ENCODE data around the gene S1PR2. TPM values are rescaled to one million over a fixed set of nuclear protein-coding genes. Genes with fewer than 3 reads are reported as not detected.
"Not testable (repeated sequence)": the region's sequence is repeated elsewhere in the genome, so short reads cannot be mapped to it uniquely, and the experiment has no call there.

S1PR2 gene
- total RNA-seq, 1 donor from 2014 or later, result 13.3 TPM

- no peak for DNase-seq (ENCODE audit: low spot score)
Observed at GRCh38 chr19:10224337-10224736, 6.8 kb downstream of the S1PR2 start.

GRCh38 chr19:10223488-10224213 is 7.5 kb downstream of the S1PR2 start:
- no peak for DNase-seq (ENCODE audit: low spot score)

- no peak for DNase-seq (ENCODE audit: low spot score)
Observed at GRCh38 chr19:10222201-10222890, 8.8 kb downstream of the S1PR2 start.

GRCh38 chr19:10220695-10221094 is 10.4 kb downstream of the S1PR2 start:
- DNase-seq (ENCODE audit: low spot score), result no peak

- no peak for DNase-seq (ENCODE audit: low spot score)
Observed at GRCh38 chr19:10219678-10220077, 11.5 kb downstream of the S1PR2 start.

- DNase-seq (ENCODE audit: low spot score), result no peak
Observed at GRCh38 chr19:10217085-10217484, 14.0 kb downstream of the S1PR2 start.

- DNase-seq (ENCODE audit: low spot score), result no peak
Observed at GRCh38 chr19:10214784-10215183, 16.3 kb downstream of the S1PR2 start.

GRCh38 chr19:10211691-10212090 is 19.4 kb downstream of the S1PR2 start:
- no peak for DNase-seq (ENCODE audit: low spot score)

GRCh38 chr19:10211061-10211460 is 20.1 kb downstream of the S1PR2 start:
- DNase-seq (ENCODE audit: low spot score), result no peak

GRCh38 chr19:10209315-10209714 is 21.8 kb downstream of the S1PR2 start:
- no peak for DNase-seq (ENCODE audit: low spot score)

- no peak for DNase-seq (ENCODE audit: low spot score)
Observed at GRCh38 chr19:10207026-10207425, 24.1 kb downstream of the S1PR2 start.

GRCh38 chr19:10206226-10206885 is 24.8 kb downstream of the S1PR2 start:
- no peak for DNase-seq (ENCODE audit: low spot score)

GRCh38 chr19:10205636-10206035 is 25.5 kb downstream of the S1PR2 start:
- no peak for DNase-seq (ENCODE audit: low spot score)

- no peak for DNase-seq (ENCODE audit: low spot score)
Observed at GRCh38 chr19:10203686-10204085, 27.4 kb downstream of the S1PR2 start.

GRCh38 chr19:10201176-10201575 is 30.0 kb downstream of the S1PR2 start:
- DNase-seq (ENCODE audit: low spot score), result no peak

GRCh38 chr19:10200101-10200500 is 31.0 kb downstream of the S1PR2 start:
- DNase-seq (ENCODE audit: low spot score), result not testable (repeated sequence)

- DNase-seq (ENCODE audit: low spot score), result not testable (repeated sequence)
Observed at GRCh38 chr19:10198889-10199644, 32.1 kb downstream of the S1PR2 start.

GRCh38 chr19:10195199-10195519 is 36.0 kb downstream of the S1PR2 start:
- no peak for DNase-seq (ENCODE audit: low spot score)

GRCh38 chr19:10194500-10195198 is 36.5 kb downstream of the S1PR2 start, which contains the start of gene DNMT1:
Gene DNMT1 (minus strand): TSS chr19:10194953. CDS start chr19:10194899, 54 bp downstream.
- peak; percentile 97 for DNase-seq (ENCODE audit: low spot score)

- DNase-seq (ENCODE audit: low spot score), result peak; percentile 92
Observed at GRCh38 chr19:10193790-10194499, 37.2 kb downstream of the S1PR2 start.
